ENCODE measurements around the gene SEMA3B.

- TF ChIP-seq ATF3 (CRISPR knock-in tag; conservative IDR thresholded peaks at IDR 0.05) = no peak
- no peak for TF ChIP-seq ATF2 (CRISPR knock-in tag; IDR thresholded peaks at IDR 0.05; ENCODE audit: borderline replicate concordance, low read depth)
- TF ChIP-seq CTCF (IDR thresholded peaks at IDR 0.05) = no peak
- no peak for TF ChIP-seq HMGXB4 (CRISPR knock-in tag; IDR thresholded peaks at IDR 0.05)
Observed at GRCh38 chr3:50258029-50258680, 10.8 kb upstream of the SEMA3B start.
